Breast epithelium (tissue), 3 donors: ENCODE data around the gene UBP1.

Experiments
- CTCF ChIP-seq, 3 donors: fragments of 450-650 bp; IDR thresholded peaks; one replicate each; pipeline ENCODE4 v1.5.1; 2016 to 2017; ENCODE audit warnings: antibody characterized with exemption in 3 of 3, mild to moderate bottlenecking in 3 of 3, moderate library complexity in 3 of 3
- POLR2AphosphoS5 ChIP-seq, 3 donors: sonication (generic); formaldehyde crosslinking; IDR thresholded peaks; one replicate each; pipeline ENCODE4 v1.6.1; 2017; ENCODE audit warnings: antibody characterized with exemption in 3 of 3

- no peak for TF ChIP-seq CTCF (IDR thresholded peaks at IDR 0.05)
- TF ChIP-seq POLR2AphosphoS5 (IDR thresholded peaks at IDR 0.05), result no peak
Observed at GRCh38 chr3:33394403-33395054, 45.7 kb downstream of the UBP1 start.
